Measurements from ENCODE around the gene CTCF. TPM values are rescaled to one million over a fixed set of nuclear protein-coding genes. Genes with fewer than 3 reads are reported as not detected.

Gene CTCF
- total and polyA plus RNA-seq, 2 experiments from 2014 or later = 64.5 to 72.3 TPM

GRCh38 chr16:67658849-67659674 lies 96.7 kb downstream of the CTCF start:
- H3K27me3 Mint-ChIP-seq (ENCODE audit: insufficient read depth, low read depth, poor library complexity) = peaks cover 37% of the 10 kb centered on the region
- Histone ChIP-seq H3K4me3 (peak overlapping the region; percentile 99), H3K4me1 (ENCODE audit: insufficient read depth) (peaks cover 7% of the 10 kb centered on the region; the same call in 1 of the 2 replicates), H2AFZ (peak overlapping the region; percentile 99; the same call in 1 of the 2 replicates), H3K4me2 (peak overlapping the region; percentile 99), H3K79me2 (replicated peaks; ENCODE audit: insufficient read depth) (no peaks in the 10 kb centered on the region), H3F3A (replicated peaks; ENCODE audit: low read depth) (peaks cover 22% of the 10 kb centered on the region), H3K36me3 (ENCODE audit: insufficient read depth) (no peaks in the 10 kb centered on the region), H4K20me1 (replicated peaks; ENCODE audit: insufficient read depth) (peaks cover 5% of the 10 kb centered on the region; the same call in 1 of the 2 replicates), H3K9me2 (ENCODE audit: insufficient read depth) (no peaks in the 10 kb centered on the region), H3K27ac (ENCODE audit: low read depth) (no peak overlapping the region), H3K27me3 (ENCODE audit: insufficient read depth) (peaks cover 9% of the 10 kb centered on the region)
- no peaks in the 10 kb centered on the region; the same call in 2 of the 3 replicates for H3K9me3 Mint-ChIP-seq
- DNase-seq (ENCODE audit: low spot score) = no peak
- peaks cover 8% of the 10 kb centered on the region for H3K36me3 Mint-ChIP-seq (ENCODE audit: low read depth)
- H3K4me1 Mint-ChIP-seq = peaks cover 12% of the 10 kb centered on the region; the same call in 2 of the 3 replicates
- H3K27ac Mint-ChIP-seq = no peak overlapping the region
- TF ChIP-seq CTCF (conservative IDR thresholded peaks at IDR 0.05; ENCODE audit: low read depth in 2 of 2) = no peak
- TF ChIP-seq ETS1 (IDR thresholded peaks at IDR 0.05) = no peak
- TF ChIP-seq ZNF114 (CRISPR knock-in tag; IDR thresholded peaks at IDR 0.05) = no peak
- no peak for TF ChIP-seq POLR2AphosphoS5 (IDR thresholded peaks at IDR 0.05; ENCODE audit: low read depth)
- no peak for TF ChIP-seq STAT1 (IDR thresholded peaks at IDR 0.05; ENCODE audit: unreplicated experiment)
- TF ChIP-seq ZNF462 (CRISPR knock-in tag; IDR thresholded peaks at IDR 0.05) = no peak
- TF ChIP-seq EZH2phosphoT487 (IDR thresholded peaks at IDR 0.05; ENCODE audit: unreplicated experiment) = no peak
- TF ChIP-seq CREB1 (CRISPR knock-in tag; IDR thresholded peaks at IDR 0.05; ENCODE audit: low read depth) = no peak
- no peak for TF ChIP-seq NANOG (IDR thresholded peaks at IDR 0.05; ENCODE audit: borderline replicate concordance)
- no peak for TF ChIP-seq EZH2 (IDR thresholded peaks at IDR 0.05; ENCODE audit: low read depth, unreplicated experiment)
- no peak for TF ChIP-seq JUNB (IDR thresholded peaks at IDR 0.05; ENCODE audit: unreplicated experiment)
- no peak for ATAC-seq
- peak overlapping the region; percentile 90 for H3K4me3 Mint-ChIP-seq
